ENCODE data around the gene PLA2G12B. TPM values are rescaled to one million over a fixed set of nuclear protein-coding genes. Genes with fewer than 3 reads are reported as not detected.

The PLA2G12B gene
- total and polyA plus RNA-seq, 3 donors from 2014 or later: 0.29 TPM; not detected in 2

DNA sequence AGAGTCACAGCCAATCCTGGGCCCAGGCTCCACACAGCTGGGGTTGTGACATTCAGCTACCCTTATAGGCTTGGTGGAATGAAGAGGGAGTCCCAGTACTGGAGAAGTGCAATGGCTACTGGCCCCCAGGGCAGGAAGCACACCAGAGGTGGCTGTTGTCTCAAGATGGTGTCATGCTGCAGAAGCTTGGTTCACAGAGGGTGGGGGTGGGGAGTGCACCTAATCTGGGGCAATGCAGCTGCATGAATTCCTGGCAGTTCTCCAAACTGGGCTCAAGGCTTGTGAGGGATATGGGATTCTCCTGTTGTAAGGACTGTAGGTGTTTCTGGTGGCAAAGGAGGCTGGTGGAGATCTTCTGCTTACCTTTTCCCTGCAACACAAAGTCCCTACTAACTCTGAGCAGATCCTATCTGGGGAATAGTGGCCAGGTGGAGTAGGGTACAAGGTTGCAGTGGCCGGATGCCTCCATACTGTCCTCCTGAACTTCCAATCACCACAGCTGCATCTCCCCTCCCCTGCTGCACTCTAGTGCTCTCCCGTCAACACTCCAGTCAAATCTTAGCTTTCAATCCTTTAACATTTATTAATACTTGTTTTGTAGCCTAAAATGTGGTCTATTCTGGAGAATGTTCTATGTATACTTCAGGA is 27.4 kb upstream of the PLA2G12B start:
- 85 to 88% methylated on average over 2 of the region's 2 CpGs for WGBS, 2 donors
- Histone ChIP-seq H3K4me3 (no peak overlapping the region), H3K4me1 (no peaks in the 10 kb centered on the region), H3K27me3 (no peaks in the 10 kb centered on the region), H3K36me3 (ENCODE audit: low read depth, missing control alignments) (no peaks in the 10 kb centered on the region), H3K27ac (no peak overlapping the region), H3K9me3 (no peaks in the 10 kb centered on the region)
- TF ChIP-seq, protein P1, sequence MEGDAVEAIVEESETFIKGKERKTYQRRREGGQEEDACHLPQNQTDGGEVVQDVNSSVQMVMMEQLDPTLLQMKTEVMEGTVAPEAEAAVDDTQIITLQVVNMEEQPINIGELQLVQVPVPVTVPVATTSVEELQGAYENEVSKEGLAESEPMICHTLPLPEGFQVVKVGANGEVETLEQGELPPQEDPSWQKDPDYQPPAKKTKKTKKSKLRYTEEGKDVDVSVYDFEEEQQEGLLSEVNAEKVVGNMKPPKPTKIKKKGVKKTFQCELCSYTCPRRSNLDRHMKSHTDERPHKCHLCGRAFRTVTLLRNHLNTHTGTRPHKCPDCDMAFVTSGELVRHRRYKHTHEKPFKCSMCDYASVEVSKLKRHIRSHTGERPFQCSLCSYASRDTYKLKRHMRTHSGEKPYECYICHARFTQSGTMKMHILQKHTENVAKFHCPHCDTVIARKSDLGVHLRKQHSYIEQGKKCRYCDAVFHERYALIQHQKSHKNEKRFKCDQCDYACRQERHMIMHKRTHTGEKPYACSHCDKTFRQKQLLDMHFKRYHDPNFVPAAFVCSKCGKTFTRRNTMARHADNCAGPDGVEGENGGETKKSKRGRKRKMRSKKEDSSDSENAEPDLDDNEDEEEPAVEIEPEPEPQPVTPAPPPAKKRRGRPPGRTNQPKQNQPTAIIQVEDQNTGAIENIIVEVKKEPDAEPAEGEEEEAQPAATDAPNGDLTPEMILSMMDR (IDR thresholded peaks at IDR 0.05): no peak
- no peak for TF ChIP-seq POLR2A (IDR thresholded peaks at IDR 0.05)
- intact Hi-C loops (cut with DNase I; ENCODE audit: low total_unique reads): no loop called here
- no peak for DNase-seq

DNA sequence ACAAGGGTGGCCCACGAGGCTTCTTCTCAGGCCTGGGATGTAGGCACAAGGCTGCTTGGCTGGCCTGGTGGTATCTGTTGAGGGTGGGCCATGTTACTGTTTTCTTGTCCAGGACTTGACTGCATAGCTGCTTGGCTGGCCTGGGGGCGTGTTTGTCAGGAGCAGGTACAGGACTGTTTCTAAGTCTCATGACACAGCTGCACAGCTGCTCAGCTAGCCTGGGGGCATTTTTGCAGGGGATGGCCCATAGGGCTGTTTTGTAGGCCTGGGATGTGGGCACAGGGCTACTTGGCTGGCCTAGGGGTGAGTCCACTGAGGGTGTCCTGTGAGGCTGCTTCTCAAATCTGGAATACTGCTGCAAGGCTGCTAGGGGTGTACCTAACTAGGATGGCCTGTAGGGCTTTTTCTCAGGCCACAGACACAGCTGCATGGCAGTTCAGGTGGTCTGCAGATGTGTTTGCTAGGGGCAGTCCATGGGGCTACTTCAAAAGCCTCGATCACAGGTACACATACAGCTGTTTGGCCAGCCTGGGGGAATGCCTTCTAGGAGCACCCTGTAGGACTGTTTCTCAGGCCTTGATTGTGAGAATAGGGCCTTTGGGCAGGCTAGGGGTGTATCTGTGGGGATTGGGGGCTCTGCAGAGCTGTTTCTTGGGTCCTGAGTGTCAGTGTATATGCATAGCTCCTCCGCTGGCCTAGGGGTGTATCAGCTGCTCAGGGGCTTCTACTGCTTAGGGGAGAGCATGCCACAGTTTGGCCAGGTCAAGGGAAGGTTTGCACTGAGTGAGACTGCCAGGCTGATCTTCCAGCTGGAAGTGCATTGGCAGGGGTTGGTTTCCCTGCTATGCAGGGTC is 26.6 kb upstream of the PLA2G12B start:
- TF ChIP-seq, protein P1 (IDR thresholded peaks at IDR 0.05): no peak
- TF ChIP-seq POLR2A (IDR thresholded peaks at IDR 0.05): no peak
- no peak overlapping the region for H3K4me3 ChIP-seq
- H3K27ac ChIP-seq: no peak overlapping the region
- H3K27me3 ChIP-seq: no peaks in the 10 kb centered on the region
- 90 to 95% methylated on average over 2 to 4 of the region's 4 CpGs for WGBS, 2 donors
- no peaks in the 10 kb centered on the region for H3K4me1 ChIP-seq
- H3K36me3 ChIP-seq (ENCODE audit: low read depth, missing control alignments): no peaks in the 10 kb centered on the region
- intact Hi-C loops (cut with DNase I; ENCODE audit: low total_unique reads): no loop called here
- no peak for DNase-seq
- H3K9me3 ChIP-seq: no peaks in the 10 kb centered on the region

DNA sequence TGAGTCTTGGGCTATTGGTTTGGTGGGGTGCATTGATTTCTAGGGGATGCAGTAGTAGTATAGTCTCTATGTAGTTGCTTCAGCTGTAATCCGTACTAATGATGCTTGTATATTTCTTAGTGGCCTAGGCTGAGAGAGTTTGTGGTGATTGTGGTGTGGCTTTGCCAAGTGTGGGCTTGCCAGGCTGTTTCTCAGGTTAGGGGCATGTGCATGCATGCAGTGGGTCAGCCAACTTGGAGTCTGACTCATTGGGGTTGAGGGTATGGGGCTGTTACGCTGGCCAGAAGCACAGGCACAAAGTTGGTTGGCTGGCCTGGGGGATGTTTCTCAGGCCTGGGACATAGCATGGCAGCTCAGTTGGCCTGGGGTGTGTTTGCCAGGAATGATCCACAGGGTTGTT is 25.7 kb upstream of the PLA2G12B start:
- no peak overlapping the region for H3K4me3 ChIP-seq
- no peak for TF ChIP-seq POLR2A (IDR thresholded peaks at IDR 0.05)
- TF ChIP-seq, protein P1 (IDR thresholded peaks at IDR 0.05): no peak
- H3K36me3 ChIP-seq (ENCODE audit: low read depth, missing control alignments): no peaks in the 10 kb centered on the region
- H3K27me3 ChIP-seq: no peaks in the 10 kb centered on the region
- 94 to 96% methylated on average over 2 of the region's 2 CpGs for WGBS, 2 donors
- DNase-seq: no peak
- intact Hi-C loops (cut with DNase I; ENCODE audit: low total_unique reads): no loop called here
- no peak overlapping the region for H3K27ac ChIP-seq
- H3K9me3 ChIP-seq: no peaks in the 10 kb centered on the region
- H3K4me1 ChIP-seq: no peaks in the 10 kb centered on the region

DNA sequence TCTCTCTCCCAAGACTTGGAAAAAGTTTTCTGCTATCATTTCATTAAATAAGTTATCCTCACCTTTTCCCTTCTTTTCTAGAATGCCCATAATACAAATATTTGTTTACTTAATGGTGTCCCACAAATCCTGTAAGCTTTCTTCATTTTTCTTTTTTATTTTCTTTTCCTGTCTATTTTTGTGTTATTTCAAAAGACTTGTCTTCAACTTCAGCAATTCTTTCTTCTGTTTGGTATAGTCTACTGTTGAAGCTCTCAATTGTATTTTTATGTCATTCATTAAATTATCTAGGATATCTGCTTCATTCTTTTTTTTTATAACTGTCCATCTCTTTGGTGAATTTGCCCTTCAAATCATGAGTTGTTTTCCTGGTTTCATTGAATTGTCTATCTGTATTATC is 25.1 kb upstream of the PLA2G12B start:
- intact Hi-C loops (cut with DNase I; ENCODE audit: low total_unique reads): no loop called here
- TF ChIP-seq, protein P1 (IDR thresholded peaks at IDR 0.05): no peak
- no peak for TF ChIP-seq POLR2A (IDR thresholded peaks at IDR 0.05)
- H3K27ac ChIP-seq: no peak overlapping the region
- no peak overlapping the region for H3K4me3 ChIP-seq
- no peaks in the 10 kb centered on the region for H3K36me3 ChIP-seq (ENCODE audit: low read depth, missing control alignments)
- no peaks in the 10 kb centered on the region for H3K4me1 ChIP-seq
- no peak for DNase-seq
- no peaks in the 10 kb centered on the region for H3K9me3 ChIP-seq
- no peaks in the 10 kb centered on the region for H3K27me3 ChIP-seq
